K562 (cell line): ENCODE measurements around the gene PPFIBP2. TPM values are rescaled to one million over a fixed set of nuclear protein-coding genes. Genes with fewer than 3 reads are reported as not detected.

ENCODE experiments used
- ATAC-seq: fragments of 200-7000 bp; cut with Tn5 transposase; 3 replicates; pipeline ENCODE4 v1.9.1; 2020; ENCODE audit warnings: moderate library complexity
- BruUV-seq: library from RNA; stranded (reverse); fragments of 400-500 nt; replicated peaks from 2 replicates; lab custom pipeline; 2021; lab: Mats Ljungman, UMichigan
- CTCF ChIA-PET: fragments of 300-600 bp; formaldehyde crosslinking; extraction: SDS; loops from one replicate; lab custom pipeline; 2021; ENCODE audit warnings: low intra/inter-chr PET ratio; lab: Yijun Ruan, JAX
- POLR2A ChIA-PET: fragments of 300-600, 350-650 bp; sonication (Branson Sonifier 250); formaldehyde crosslinking; extraction: SDS; loops from one replicate; lab custom pipeline; 2021; ENCODE audit warnings: antibody characterized with exemption, inconsistent platforms; lab: Yijun Ruan, JAX
- DNase-seq, 4 experiments: peaks; one replicate each; pipeline versions ENCODE4 v3.0.0 to v3.0.0-alpha.2; 2011 to 2018; ENCODE audit warnings: low spot score in 3 of 4, mixed read lengths in 3 of 4; ENCODE audit errors: extremely low read depth in 1 of 4
- FAIRE-seq: peaks from 2 replicates; lab custom pipeline; 2011; peaks lifted over from hg19 to GRCh38; lab: Jason Lieb, UNC
- H2AFZ ChIP-seq: 2 replicates; pipeline ENCODE4 v1.6.0; 2011; ENCODE audit warnings: low read depth, low read length, control low read depth, inconsistent platforms
- H3K27ac ChIP-seq: fragments of 200-600 bp; 3 replicates; pipeline ENCODE4 v1.8.0; 2011; ENCODE audit warnings: low read depth, mild to moderate bottlenecking, control low read depth, inconsistent platforms, low read length, moderate library complexity, mixed read lengths; ENCODE audit errors: extremely low read depth
- H3K27me3 ChIP-seq, 2 experiments: fragments of 300-600 bp in 1 of 2; 2 replicates in 1 of 2; 3 replicates in 1 of 2; pipeline versions ENCODE4 v1.6.0 to v1.8.0; 2011; ENCODE audit warnings: inconsistent platforms in 2 of 2, low read length in 2 of 2, mild to moderate bottlenecking in 1 of 2, mixed read lengths in 1 of 2, moderate library complexity in 1 of 2; ENCODE audit not compliant: control insufficient read depth in 2 of 2, insufficient read depth in 2 of 2
- H3K36me3 ChIP-seq: fragments of 300-600 bp; 3 replicates; pipeline ENCODE4 v1.8.0; 2011; ENCODE audit warnings: mild to moderate bottlenecking, low read length, inconsistent platforms; ENCODE audit not compliant: control insufficient read depth, insufficient read depth
- H3K4me1 ChIP-seq, 2 experiments: fragments of 200-600 bp in 1 of 2; replicated peaks in 1 of 2; 2 replicates in 1 of 2; 3 replicates in 1 of 2; pipeline versions ENCODE4 v1.5.1 to v1.8.0; 2011; ENCODE audit warnings: inconsistent platforms in 2 of 2, low read length in 2 of 2, mild to moderate bottlenecking in 1 of 2, mixed read lengths in 1 of 2, moderate library complexity in 1 of 2; ENCODE audit not compliant: control insufficient read depth in 2 of 2, insufficient read depth in 2 of 2
- H3K4me2 ChIP-seq: 2 replicates; pipeline ENCODE4 v1.6.1; 2011; ENCODE audit warnings: low read length, control low read depth, inconsistent platforms, mixed read lengths; ENCODE audit not compliant: insufficient read depth
- H3K4me3 ChIP-seq: fragments of 200-600 bp; sonication (generic), shearing (Covaris generic); 2 replicates; pipeline ENCODE4 v1.5.1; 2016; ENCODE audit warnings: control low read depth, inconsistent platforms
- H3K79me2 ChIP-seq: fragments of 200-600 bp; 3 replicates; pipeline ENCODE4 v1.8.0; 2011; ENCODE audit warnings: low read length, inconsistent platforms; ENCODE audit not compliant: control insufficient read depth, insufficient read depth
- H3K9ac ChIP-seq, 2 experiments: 2 replicates each; pipeline versions ENCODE4 v1.6.0 to v1.6.1; 2011; ENCODE audit warnings: low read depth in 2 of 2, low read length in 2 of 2, control low read depth in 1 of 2, inconsistent platforms in 1 of 2, mild to moderate bottlenecking in 1 of 2, mixed read lengths in 1 of 2; ENCODE audit not compliant: insufficient read depth in 1 of 2
- H3K9me1 ChIP-seq: one replicate; pipeline ENCODE4 v1.6.0; 2011; ENCODE audit warnings: inconsistent platforms, mild to moderate bottlenecking, low read length, moderate library complexity; ENCODE audit not compliant: control insufficient read depth, insufficient read depth
- H3K9me3 ChIP-seq: replicated peaks from 2 replicates; pipeline ENCODE4 v1.5.1; 2011; ENCODE audit warnings: low read depth, low read length, inconsistent platforms; ENCODE audit not compliant: control insufficient read depth, insufficient read depth
- H4K20me1 ChIP-seq: replicated peaks from 2 replicates; pipeline ENCODE4 v1.6.1; 2011; ENCODE audit warnings: low read length, inconsistent platforms, mixed read lengths; ENCODE audit not compliant: control insufficient read depth, insufficient read depth
- HNRNPL ChIP-seq: fragments of 200-400 bp; formaldehyde crosslinking; IDR thresholded peaks from 2 replicates; pipeline ENCODE4 v1.6.1; 2017; ENCODE audit warnings: low read depth, mild to moderate bottlenecking, low read length
- HSF4 ChIP-seq: fragments of 250-450 bp; sonication (Bioruptor Pico); IDR thresholded peaks from 2 replicates; pipeline ENCODE4 v2.1.2; 2022; ENCODE audit warnings: mild to moderate bottlenecking, moderate library complexity, borderline replicate concordance
- MCM2 ChIP-seq: fragments of 450-650 bp; IDR thresholded peaks from 2 replicates; pipeline ENCODE4 v1.6.1; 2017; ENCODE audit warnings: low read depth, mild to moderate bottlenecking
- MYC ChIP-seq, 2 experiments: fragments of 250-450 bp in 1 of 2; sonication (Bioruptor Pico) in 1 of 2; IDR thresholded peaks; 2 replicates each; pipeline versions ENCODE4 v1.5.1 to v1.6.1; 2012 to 2021; ENCODE audit warnings: low read depth in 2 of 2, borderline replicate concordance in 1 of 2, improper control_type of control experiment in 1 of 2, low read length in 1 of 2, mild to moderate bottlenecking in 1 of 2, moderate library complexity in 1 of 2
- NR2C2 ChIP-seq, 2 experiments: fragments of 200-800 bp in 1 of 2; sonication (Bioruptor generic) in 1 of 2; sonication (generic) in 1 of 2; formaldehyde crosslinking in 1 of 2; IDR thresholded peaks; 2 replicates each; pipeline versions ENCODE4 v1.6.1 to v1.8.0; 2016 to 2022; ENCODE audit warnings: mild to moderate bottlenecking in 1 of 2, missing compliant biosample characterization in 1 of 2, missing genetic modification characterization in 1 of 2, missing genetic modification reagents in 1 of 2
- TAF1 ChIP-seq: IDR thresholded peaks from 2 replicates; pipeline ENCODE4 v1.6.1; 2011; ENCODE audit warnings: mild to moderate bottlenecking, low read length, moderate library complexity; ENCODE audit not compliant: insufficient read depth, control insufficient read depth, severe bottlenecking; ENCODE audit errors: extremely low read depth
- TAF15 ChIP-seq: fragments of 200-400 bp; formaldehyde crosslinking; IDR thresholded peaks from 2 replicates; pipeline ENCODE4 v1.6.1; 2017; ENCODE audit warnings: mild to moderate bottlenecking, low read depth, low read length, moderate library complexity
- ZSCAN32 ChIP-seq: fragments of 450-650 bp; formaldehyde crosslinking; IDR thresholded peaks from 2 replicates; pipeline ENCODE4 v1.4.0; 2020; ENCODE audit warnings: mild to moderate bottlenecking, moderate library complexity
- WGBS: fragments of 100-300 bp; shearing (Covaris generic); methylation state at CpG from one replicate; pipeline ENCODE4 v1.1.6; 2016; ENCODE audit warnings: low coverage, mixed read lengths; ENCODE audit not compliant: insufficient coverage; ENCODE audit errors: missing lambda C conversion rate; 5-methylcytosine and 5-hydroxymethylcytosine counted together
- in situ Hi-C: fragments of 300-500 bp; cut with MboI; formaldehyde crosslinking; loops from 4 replicates; pipeline ENCODE4 v1.15.0; 2018; ENCODE audit warnings: inconsistent platforms, mixed read lengths
- intact Hi-C: fragments of 100-400 bp; cut with micrococcal nuclease; formaldehyde crosslinking; loops from 2 replicates; pipeline ENCODE4 v1.14.2; 2022
- polyA plus RNA-seq, 8 experiments: library from polyadenylated mRNA; depleted of rRNA in 4 of 8; stranded (reverse) in 5 of 8; unstranded in 3 of 8; fragments of >200 nt; fragmentation: Nextera tagmentation in 2 of 8; fragmentation: Illumina TruSeq in 1 of 8; extraction: Ambion mirVana in 2 of 8; extraction: Trizol in 1 of 8; gene quantifications; 2 replicates each; pipeline versions ENCODE4 v1.2.1 to v1.2.3, GENCODE V29; 2011 to 2014; ENCODE audit warnings: inconsistent platforms in 1 of 8, missing spikeins in 1 of 8
- total RNA-seq, 7 experiments: library from RNA; depleted of rRNA in 6 of 7; stranded (reverse); fragments of >200 nt in 6 of 7; fragmentation: Illumina TruSeq in 2 of 7; extraction: Trizol in 2 of 7; gene quantifications; 2 replicates each; pipeline versions ENCODE4 v1.2.1 to v1.2.3, GENCODE V29; 2011 to 2021; ENCODE audit warnings: low replicate concordance in 1 of 7
- TF ChIP-seq, protein P1 (sequence below): fragments of 250-450 bp; sonication (Bioruptor Pico); IDR thresholded peaks from 2 replicates; pipeline ENCODE4 v1.8.0; 2021; ENCODE audit warnings: borderline replicate concordance, mild to moderate bottlenecking, moderate library complexity; ENCODE audit not compliant: poor library complexity, severe bottlenecking

PPFIBP2 gene
- total and polyA plus RNA-seq, 9 of the 15 experiments (the other 6 are each of a cell fraction or from before 2014, with no cell fraction given) = 0.18 to 3.4 (median 1.2) TPM

DNA sequence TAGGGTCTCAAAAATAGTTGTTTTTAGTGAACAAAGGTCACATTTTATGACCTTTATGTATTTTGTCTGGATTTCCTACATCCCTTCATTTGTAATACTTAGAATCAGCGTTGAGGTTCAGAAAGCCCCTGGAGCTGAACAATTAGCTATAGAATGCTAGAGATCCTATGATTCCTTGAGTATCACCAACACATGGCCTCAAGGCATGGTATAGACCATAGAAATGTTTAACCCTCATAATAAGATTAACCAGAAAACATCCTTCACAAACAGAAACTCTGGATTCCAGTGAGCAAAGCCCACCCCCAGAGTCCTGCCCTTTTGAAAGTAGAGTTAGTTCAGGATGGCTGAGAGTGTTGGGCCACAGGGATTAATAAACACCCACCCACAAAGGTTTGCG is 82.2 kb downstream of the PPFIBP2 start:
- intact Hi-C loops = no loop called here
- FAIRE-seq (no peak), DNase-seq (no peak), ATAC-seq (no peak)
- CTCF ChIA-PET = interaction anchor here (0.6 kb wide), 1 partner anchor 13 kb away, joined by 4 read pairs; no protein-coding TSS in a partner anchor
- Histone ChIP-seq H3K4me2 (no peak overlapping the region), H3K4me3 (no peak overlapping the region), H3K36me3 (no peaks in the 10 kb centered on the region), H3K9me1 (no peaks in the 10 kb centered on the region), H3K9me3 (no peaks in the 10 kb centered on the region), H3K27me3 (peaks cover 0 to 2% of the 10 kb centered on the region in 2 experiments; a peak in 2 of 5 replicates), H2AFZ (no peak overlapping the region), H4K20me1 (no peaks in the 10 kb centered on the region), H3K27ac (no peak overlapping the region), H3K79me2 (no peaks in the 10 kb centered on the region), H3K9ac (no peak overlapping the region), H3K4me1 (peaks cover 0 to 12% of the 10 kb centered on the region in 2 experiments; a peak in 2 of 5 replicates)
- no peak for TF ChIP-seq MYC (IDR thresholded peaks at IDR 0.05; ENCODE audit: low read depth, low read length)
- no peak for TF ChIP-seq MYC (CRISPR knock-in tag; IDR thresholded peaks at IDR 0.05; ENCODE audit: borderline replicate concordance, low read depth)
- in situ Hi-C loops = no loop called here
- BruUV-seq = no TSS peak
- 6% methylated on average over 2 of the region's 2 CpGs for WGBS
- POLR2A ChIA-PET = interaction anchor here (0.7 kb wide), 1 partner anchor 1148 kb away, joined by 3 read pairs; no protein-coding TSS in a partner anchor

DNA sequence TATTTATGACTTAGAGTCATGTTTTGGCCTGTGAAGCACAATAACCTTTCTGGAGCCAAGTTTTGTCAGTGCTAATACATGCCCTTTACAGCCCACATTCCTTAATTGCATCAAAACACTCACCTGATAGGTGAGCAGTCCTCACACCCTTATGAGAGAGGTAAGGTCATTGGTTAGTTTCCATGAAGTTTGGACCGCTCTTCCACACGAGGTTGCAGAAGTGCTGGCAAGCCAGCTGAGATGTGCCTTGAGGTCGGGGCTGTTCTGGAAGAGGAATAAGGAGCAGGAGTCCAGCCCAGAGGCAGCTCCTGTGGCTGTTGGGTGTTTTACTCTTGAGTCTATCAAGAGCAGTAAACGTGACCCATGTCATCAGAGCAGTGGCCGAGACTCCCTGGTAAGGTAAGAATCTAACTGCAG is 83.2 kb downstream of the PPFIBP2 start:
- Histone ChIP-seq H3K27ac (no peak overlapping the region), H3K9ac (no peak overlapping the region), H3K9me3 (no peaks in the 10 kb centered on the region), H2AFZ (no peak overlapping the region), H3K4me3 (no peak overlapping the region), H3K79me2 (no peaks in the 10 kb centered on the region), H3K4me1 (peaks cover 0 to 16% of the 10 kb centered on the region in 2 experiments; a peak in 2 of 5 replicates), H4K20me1 (no peaks in the 10 kb centered on the region), H3K27me3 (peaks cover 0 to 2% of the 10 kb centered on the region in 2 experiments; a peak in 2 of 5 replicates), H3K36me3 (no peaks in the 10 kb centered on the region), H3K9me1 (no peaks in the 10 kb centered on the region), H3K4me2 (no peak overlapping the region)
- intact Hi-C loops (no loop called here), in situ Hi-C loops (no loop called here)
- 1% methylated on average over 5 of the region's 5 CpGs for WGBS
- no TSS peak for BruUV-seq
- POLR2A ChIA-PET = no interaction called here
- FAIRE-seq (no peak), ATAC-seq (no peak), DNase-seq (no peak)
- CTCF ChIA-PET = no interaction called here
- TF ChIP-seq, protein P1, sequence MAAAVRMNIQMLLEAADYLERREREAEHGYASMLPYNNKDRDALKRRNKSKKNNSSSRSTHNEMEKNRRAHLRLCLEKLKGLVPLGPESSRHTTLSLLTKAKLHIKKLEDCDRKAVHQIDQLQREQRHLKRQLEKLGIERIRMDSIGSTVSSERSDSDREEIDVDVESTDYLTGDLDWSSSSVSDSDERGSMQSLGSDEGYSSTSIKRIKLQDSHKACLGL (CRISPR knock-in tag) = no peak
- TF ChIP-seq ZSCAN32 (CRISPR knock-in tag) (no peak), HSF4 (CRISPR knock-in tag) (no peak), TAF1 (no peak), NR2C2 (CRISPR knock-in tag; IDR thresholded peaks at IDR 0.05) (no peak), NR2C2 (tag; IDR thresholded peaks at IDR 0.05) (no peak), MCM2 (no peak), HNRNPL (no peak), TAF15 (no peak)
